ENCODE results near the gene GJB3. TPM values are rescaled to one million over a fixed set of nuclear protein-coding genes. Genes with fewer than 3 reads are reported as not detected.

Gene GJB3
- total and polyA plus RNA-seq, 9 of the 15 experiments (the other 6 are each of a cell fraction or from before 2014, with no cell fraction given): not detected

- TF ChIP-seq MAX (CRISPR knock-in tag; IDR thresholded peaks at IDR 0.05): peak; percentile 38; the same call in 1 of the 2 replicates
- TF ChIP-seq ZNF449 (CRISPR knock-in tag; IDR thresholded peaks at IDR 0.05): no peak
- no peak for TF ChIP-seq TCF3 (CRISPR knock-in tag; IDR thresholded peaks at IDR 0.05)
These were observed 3.8 kb downstream of the GJB3 start (continued) for GRCh38 chr1:34784751-34785221.

- CTCF ChIA-PET (ENCODE audit: low intra/inter-chr PET ratio): interaction anchor here (1.0 to 3.9 kb wide), 4 partner anchors 67 to 941 kb away, joined by 3 to 45 read pairs (median 10); no protein-coding TSS in a partner anchor
- POLR2A ChIA-PET: interaction anchor here (0.6 to 1.1 kb wide), 4 partner anchors 11 to 275 kb away, joined by 3 read pairs; partner anchors contain the start of gene GJB5
- no peak for FAIRE-seq
- Histone ChIP-seq H3K36me3 (ENCODE audit: control insufficient read depth, insufficient read depth, low read length) (no peaks in the 10 kb centered on the region), H3K27ac (ENCODE audit: extremely low read depth, low read depth, low read length) (no peak overlapping the region), H3K9me3 (replicated peaks; ENCODE audit: control insufficient read depth, insufficient read depth, low read depth, low read length) (no peaks in the 10 kb centered on the region), H3K4me1 (replicated peaks in 1 of 2; ENCODE audit: control insufficient read depth in 2 of 2, insufficient read depth in 2 of 2, low read length in 2 of 2) (peaks cover 0 to 16% of the 10 kb centered on the region in 2 experiments; a peak in 1 of 5 replicates), H3K4me2 (ENCODE audit: insufficient read depth, low read length) (no peak overlapping the region), H2AFZ (ENCODE audit: low read depth, low read length) (no peak overlapping the region), H4K20me1 (replicated peaks; ENCODE audit: control insufficient read depth, insufficient read depth, low read length) (peaks cover 5% of the 10 kb centered on the region; the same call in 1 of the 2 replicates), H3K27me3 (ENCODE audit: control insufficient read depth in 2 of 2, insufficient read depth in 2 of 2, low read length in 2 of 2) (peaks cover 26 to 74% of the 10 kb centered on the region in 2 experiments; a peak in 4 of 5 replicates), H3K4me3 (no peak overlapping the region), H3K9me1 (ENCODE audit: control insufficient read depth, insufficient read depth, low read length) (peaks cover 4% of the 10 kb centered on the region), H3K9ac (ENCODE audit: insufficient read depth in 1 of 2, low read depth in 2 of 2, low read length in 2 of 2) (no peak overlapping the region), H3K79me2 (ENCODE audit: control insufficient read depth, insufficient read depth, low read length) (no peaks in the 10 kb centered on the region)
- 6% methylated on average over 22 of the region's 22 CpGs for WGBS (ENCODE audit: insufficient coverage, low coverage, missing lambda C conversion rate)
- in situ Hi-C loops (cut with MboI): loop anchor here (5.0 kb wide), 1 partner anchor 62 kb away; no protein-coding TSS in a partner anchor
- no TSS peak for BruUV-seq (replicated peaks)
- TF ChIP-seq POLR3A (IDR thresholded peaks at IDR 0.05; ENCODE audit: borderline replicate concordance, extremely low read depth, insufficient read depth, insufficient read length) (no peak), THRA (IDR thresholded peaks at IDR 0.05) (no peak)
- no peak for ATAC-seq
- DNase-seq (ENCODE audit: extremely low read depth in 1 of 4, low spot score in 3 of 4): no peak
- intact Hi-C loops (cut with micrococcal nuclease): loop anchor here (5.0 kb wide), 1 partner anchor 657 kb away; no protein-coding TSS in a partner anchor
These were observed 4.3 kb downstream of the GJB3 start for GRCh38 chr1:34785231-34785874.

Data from K562 (cell line).